ENCODE results near the gene NRG3. TPM values are rescaled to one million over a fixed set of nuclear protein-coding genes. Genes with fewer than 3 reads are reported as not detected.

NRG3 gene
- total and polyA plus RNA-seq, 2 donors (not counting 1 experiment from before 2014, with no cell fraction given): 0.06 TPM; not detected in 1

GRCh38 chr10:81898518-81898917 lies 23.5 kb downstream of the NRG3 start:
- H4K20me1 ChIP-seq (ENCODE audit: control insufficient read depth, insufficient read depth, low read length, poor library complexity, severe bottlenecking): no peaks in the 10 kb centered on the region
- Mint-ChIP-seq H3K4me1 (no peaks in the 10 kb centered on the region), H3K27ac (no peak overlapping the region), H3K9me3 (ENCODE audit: insufficient read depth) (peaks cover 2% of the 10 kb centered on the region), H3K4me3 (no peak overlapping the region), H3K27me3 (no peaks in the 10 kb centered on the region)
- no peak for ATAC-seq (ENCODE audit: low read depth)
- no peak for DNase-seq
- intact Hi-C loops (cut with micrococcal nuclease): no loop called here
- H3K4me2 ChIP-seq (replicated peaks; ENCODE audit: low read depth, low read length, poor library complexity, severe bottlenecking): no peak overlapping the region
- TF ChIP-seq EZH2 (IDR thresholded peaks at IDR 0.05; ENCODE audit: borderline replicate concordance, insufficient read depth, low read depth, low read length, poor library complexity, severe bottlenecking): no peak
- TF ChIP-seq CTCF (IDR thresholded peaks at IDR 0.05): no peak
- no peaks in the 10 kb centered on the region for H3K79me2 ChIP-seq (ENCODE audit: control insufficient read depth, insufficient read depth, low read length)
- H3K27ac ChIP-seq (ENCODE audit: low read length in 2 of 2): no peak overlapping the region
- CTCF ChIA-PET: no interaction called here
- H3K9ac ChIP-seq (ENCODE audit: low read length): no peak overlapping the region
- POLR2A ChIA-PET: no interaction called here
- no peak overlapping the region for H3K4me3 ChIP-seq (ENCODE audit: control extremely low read depth in 1 of 5, extremely low read depth in 1 of 5, insufficient read depth in 1 of 5, low read depth in 2 of 5, low read length in 4 of 5)
- H3K36me3 ChIP-seq (replicated peaks in 1 of 2; ENCODE audit: control extremely low read depth in 1 of 2, control insufficient read depth in 1 of 2, extremely low read depth in 1 of 2, insufficient read depth in 2 of 2, low read length in 1 of 2): no peaks in the 10 kb centered on the region
- H2AFZ ChIP-seq (ENCODE audit: insufficient read depth, low read depth, low read length, poor library complexity, severe bottlenecking): no peak overlapping the region
- H3K9me3 ChIP-seq (ENCODE audit: control extremely low read depth in 1 of 3, control insufficient read depth in 2 of 3, insufficient read depth in 1 of 3, low read length in 2 of 3): peaks cover 0 to 3% (median 0%) of the 10 kb centered on the region in 3 donors
- H3K27me3 ChIP-seq (replicated peaks in 1 of 4; ENCODE audit: control extremely low read depth in 1 of 4, control insufficient read depth in 3 of 4, insufficient read depth in 4 of 4, low read length in 3 of 4): no peaks in the 10 kb centered on the region
- WGBS (ENCODE audit: insufficient coverage): no CpG with 5 or more reads among the region's 1 CpG
- H3K4me1 ChIP-seq (ENCODE audit: control insufficient read depth in 2 of 2, insufficient read depth in 2 of 2, low read length in 2 of 2): no peaks in the 10 kb centered on the region

- no peak for DNase-seq
- Histone ChIP-seq H3K4me3 (ENCODE audit: control extremely low read depth in 1 of 5, extremely low read depth in 1 of 5, insufficient read depth in 1 of 5, low read depth in 2 of 5, low read length in 4 of 5) (no peak overlapping the region), H3K4me2 (replicated peaks; ENCODE audit: low read depth, low read length, poor library complexity, severe bottlenecking) (no peak overlapping the region), H3K27ac (ENCODE audit: low read length in 2 of 2) (no peak overlapping the region), H3K36me3 (replicated peaks in 1 of 2; ENCODE audit: control extremely low read depth in 1 of 2, control insufficient read depth in 1 of 2, extremely low read depth in 1 of 2, insufficient read depth in 2 of 2, low read length in 1 of 2) (no peaks in the 10 kb centered on the region), H4K20me1 (ENCODE audit: control insufficient read depth, insufficient read depth, low read length, poor library complexity, severe bottlenecking) (no peaks in the 10 kb centered on the region), H3K79me2 (ENCODE audit: control insufficient read depth, insufficient read depth, low read length) (no peaks in the 10 kb centered on the region), H3K9ac (ENCODE audit: low read length) (no peak overlapping the region), H3K4me1 (ENCODE audit: control insufficient read depth in 2 of 2, insufficient read depth in 2 of 2, low read length in 2 of 2) (no peaks in the 10 kb centered on the region), H3K9me3 (ENCODE audit: control extremely low read depth in 1 of 3, control insufficient read depth in 2 of 3, insufficient read depth in 1 of 3, low read length in 2 of 3) (no peaks in the 10 kb centered on the region), H3K27me3 (replicated peaks in 1 of 4; ENCODE audit: control extremely low read depth in 1 of 4, control insufficient read depth in 3 of 4, insufficient read depth in 4 of 4, low read length in 3 of 4) (no peaks in the 10 kb centered on the region), H2AFZ (ENCODE audit: insufficient read depth, low read depth, low read length, poor library complexity, severe bottlenecking) (no peak overlapping the region)
- peaks cover 2% of the 10 kb centered on the region for H3K9me3 Mint-ChIP-seq (ENCODE audit: insufficient read depth)
- no CpG with 5 or more reads among the region's 2 CpGs for WGBS (ENCODE audit: insufficient coverage)
- intact Hi-C loops (cut with micrococcal nuclease): no loop called here
- no peaks in the 10 kb centered on the region for H3K4me1 Mint-ChIP-seq
- TF ChIP-seq CTCF (IDR thresholded peaks at IDR 0.05) (no peak), EZH2 (IDR thresholded peaks at IDR 0.05; ENCODE audit: borderline replicate concordance, insufficient read depth, low read depth, low read length, poor library complexity, severe bottlenecking) (no peak)
- no peak overlapping the region for H3K4me3 Mint-ChIP-seq
- POLR2A ChIA-PET: no interaction called here
- no peak overlapping the region for H3K27ac Mint-ChIP-seq
- CTCF ChIA-PET: no interaction called here
- ATAC-seq (ENCODE audit: low read depth): no peak
- no peaks in the 10 kb centered on the region for H3K27me3 Mint-ChIP-seq
These were observed 26.0 kb downstream of the NRG3 start for GRCh38 chr10:81900989-81901388.
